GM21737 (cell line): ENCODE results near the gene ITGA11.

Source experiments
- ATAC-seq: cut with Tn5 transposase; IDR thresholded peaks from one replicate; pipeline ENCODE4 v1.9.1; 2021; ENCODE audit warnings: mild to moderate bottlenecking, moderate library complexity; ENCODE audit not compliant: unreplicated experiment

ITGA11 gene

GRCh38 chr15:68364028-68364659 is 67.8 kb downstream of the ITGA11 start:
- no peak for ATAC-seq

GRCh38 chr15:68363353-68363752 is 68.6 kb downstream of the ITGA11 start:
- no peak for ATAC-seq

- no peak for ATAC-seq
These were observed 69.3 kb downstream of the ITGA11 start for GRCh38 chr15:68362537-68363126.

GRCh38 chr15:68360721-68361120 is 71.2 kb downstream of the ITGA11 start:
- ATAC-seq = no peak

GRCh38 chr15:68356778-68357177 is 75.2 kb downstream of the ITGA11 start:
- ATAC-seq = no peak

GRCh38 chr15:68354923-68355322 is 77.0 kb downstream of the ITGA11 start:
- ATAC-seq = no peak

- ATAC-seq = no peak
These were observed 77.7 kb downstream of the ITGA11 start for GRCh38 chr15:68354268-68354667.

- ATAC-seq = no peak
These were observed 78.4 kb downstream of the ITGA11 start for GRCh38 chr15:68353421-68354135.

GRCh38 chr15:68352401-68353062 is 79.4 kb downstream of the ITGA11 start:
- ATAC-seq = no peak

GRCh38 chr15:68349151-68349550 is 82.8 kb downstream of the ITGA11 start:
- no peak for ATAC-seq

GRCh38 chr15:68348606-68349005 is 83.4 kb downstream of the ITGA11 start:
- no peak for ATAC-seq

- ATAC-seq = no peak
These were observed 83.9 kb downstream of the ITGA11 start for GRCh38 chr15:68348081-68348480.

- ATAC-seq = no peak
These were observed 84.6 kb downstream of the ITGA11 start for GRCh38 chr15:68347392-68347791.

GRCh38 chr15:68346979-68347378 is 85.0 kb downstream of the ITGA11 start:
- no peak for ATAC-seq

- no peak for ATAC-seq
These were observed 86.5 kb downstream of the ITGA11 start for GRCh38 chr15:68345481-68345880.

GRCh38 chr15:68344600-68344999 is 87.4 kb downstream of the ITGA11 start:
- ATAC-seq = no peak

GRCh38 chr15:68343579-68344225 is 88.3 kb downstream of the ITGA11 start:
- ATAC-seq = no peak

- ATAC-seq = no peak
These were observed 89.9 kb downstream of the ITGA11 start for GRCh38 chr15:68341760-68342725.

GRCh38 chr15:68340726-68341671 is 91.0 kb downstream of the ITGA11 start:
- ATAC-seq = no peak
